ENCODE measurements around the gene SUCLA2. TPM values are rescaled to one million over a fixed set of nuclear protein-coding genes. Genes with fewer than 3 reads are reported as not detected.

SUCLA2 gene
- total RNA-seq, 5 donors from 2014 or later (not counting 1 experiment from before 2014, with no cell fraction given) = 22.7 to 31.2 (median 29.4) TPM

- peaks cover 13 to 15% of the 10 kb centered on the region in 2 experiments for H3K4me1 ChIP-seq (ENCODE audit: control insufficient read depth in 1 of 2, extremely low read depth in 1 of 2, insufficient read depth in 2 of 2, low read length in 2 of 2)
- ChIA-PET POLR2A (interaction anchor here in 1 of 2 donors (0.6 kb wide), 1 partner anchor 1937 kb away, joined by 6 read pairs; no protein-coding TSS in a partner anchor), CTCF (interaction anchor here in 1 of 2 donors (3.5 kb wide), 1 partner anchor 37 kb away, joined by 14 read pairs; the partner anchor contains the start of gene NUDT15)
- H3K9me3 ChIP-seq = no peaks in the 10 kb centered on the region
- peaks cover 0 to 3% of the 10 kb centered on the region in 2 donors for H3K36me3 ChIP-seq (ENCODE audit: control insufficient read depth in 2 of 2, extremely low read depth in 1 of 2, insufficient read depth in 1 of 2, low read length in 1 of 2)
- Mint-ChIP-seq H3K27ac (peak overlapping the region; percentile 67 to 79), H3K27me3 (no peaks in the 10 kb centered on the region), H3K4me1 (peaks cover 41 to 49% (median 47%) of the 10 kb centered on the region in 3 donors), H3K36me3 (peaks cover 7% of the 10 kb centered on the region), H3K4me3 (peak overlapping the region; percentile 92 to 95 (median 94)), H3K9me3 (no peaks in the 10 kb centered on the region)
- peak overlapping the region; percentile 66 for H3K27ac ChIP-seq (ENCODE audit: low read length)
- H3K4me3 ChIP-seq (ENCODE audit: control insufficient read depth in 1 of 2, extremely low read depth in 1 of 2, low read length in 1 of 2) = peak overlapping the region; percentile 97 to 99
- DNase-seq (peak in 4 of 35 experiments; percentile 2 to 14 (median 4)), ATAC-seq (replicated peaks in 1 of 4) (peak; percentile 44 to 57 (median 55))
- WGBS (ENCODE audit: insufficient coverage) = 2% methylated on average over 25 of the region's 25 CpGs
- H3K27me3 ChIP-seq (replicated peaks in 1 of 2; ENCODE audit: control insufficient read depth in 2 of 2, extremely low read depth in 1 of 2, insufficient read depth in 2 of 2, low read length in 1 of 2) = no peaks in the 10 kb centered on the region
These were observed 437 bp downstream of the SUCLA2 start for GRCh38 chr13:48000559-48001113.

DNA sequence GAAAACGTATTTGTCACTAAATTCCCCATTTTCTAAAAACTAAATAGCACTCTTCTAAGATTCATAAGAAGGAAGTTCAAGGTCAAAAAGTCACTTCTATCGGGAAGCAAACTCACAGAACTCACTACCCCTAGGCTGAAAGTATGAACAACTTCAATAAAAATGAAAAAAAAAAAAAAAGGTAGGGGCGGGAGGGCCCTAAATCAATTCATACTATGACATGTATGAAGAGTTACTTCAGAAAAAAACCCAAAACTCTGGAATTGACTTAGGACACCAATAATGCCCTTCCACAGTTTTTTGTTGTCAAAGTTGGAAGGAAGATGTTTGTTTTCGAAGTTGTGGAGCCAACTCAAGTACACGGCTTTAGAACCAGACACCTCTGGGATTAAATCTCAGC is 1.1 kb downstream of the SUCLA2 start:
- H3K36me3 Mint-ChIP-seq = peaks cover 7% of the 10 kb centered on the region
- no peak overlapping the region for H3K27ac Mint-ChIP-seq
- no peak overlapping the region for H3K27ac ChIP-seq (ENCODE audit: low read length)
- H3K9me3 Mint-ChIP-seq = no peaks in the 10 kb centered on the region
- ATAC-seq (replicated peaks in 1 of 4) (no peak), DNase-seq (no peak)
- H3K4me3 Mint-ChIP-seq = peak overlapping the region; percentile 92 to 95 (median 94)
- peak overlapping the region in 1 of 2 donors; percentile 99 for H3K4me3 ChIP-seq (ENCODE audit: control insufficient read depth in 1 of 2, extremely low read depth in 1 of 2, low read length in 1 of 2)
- no CpG with 5 or more reads among the region's 5 CpGs for WGBS (ENCODE audit: insufficient coverage)
- no peaks in the 10 kb centered on the region for H3K9me3 ChIP-seq
- peaks cover 41 to 49% (median 47%) of the 10 kb centered on the region in 3 donors for H3K4me1 Mint-ChIP-seq
- H3K27me3 Mint-ChIP-seq = no peaks in the 10 kb centered on the region
- peaks cover 13 to 15% of the 10 kb centered on the region in 2 experiments for H3K4me1 ChIP-seq (ENCODE audit: control insufficient read depth in 1 of 2, extremely low read depth in 1 of 2, insufficient read depth in 2 of 2, low read length in 2 of 2)
- ChIA-PET CTCF (interaction anchor here in 1 of 2 donors (0.5 to 3.5 kb wide), 2 partner anchors 36 to 38 kb away, joined by 3 to 14 read pairs; partner anchors contain the start of gene NUDT15), POLR2A (interaction anchor here in 1 of 2 donors (0.6 kb wide), 1 partner anchor 1938 kb away, joined by 6 read pairs; no protein-coding TSS in a partner anchor)
- peaks cover 0 to 3% of the 10 kb centered on the region in 2 donors for H3K36me3 ChIP-seq (ENCODE audit: control insufficient read depth in 2 of 2, extremely low read depth in 1 of 2, insufficient read depth in 1 of 2, low read length in 1 of 2)
- H3K27me3 ChIP-seq (replicated peaks in 1 of 2; ENCODE audit: control insufficient read depth in 2 of 2, extremely low read depth in 1 of 2, insufficient read depth in 2 of 2, low read length in 1 of 2) = no peaks in the 10 kb centered on the region

DNA sequence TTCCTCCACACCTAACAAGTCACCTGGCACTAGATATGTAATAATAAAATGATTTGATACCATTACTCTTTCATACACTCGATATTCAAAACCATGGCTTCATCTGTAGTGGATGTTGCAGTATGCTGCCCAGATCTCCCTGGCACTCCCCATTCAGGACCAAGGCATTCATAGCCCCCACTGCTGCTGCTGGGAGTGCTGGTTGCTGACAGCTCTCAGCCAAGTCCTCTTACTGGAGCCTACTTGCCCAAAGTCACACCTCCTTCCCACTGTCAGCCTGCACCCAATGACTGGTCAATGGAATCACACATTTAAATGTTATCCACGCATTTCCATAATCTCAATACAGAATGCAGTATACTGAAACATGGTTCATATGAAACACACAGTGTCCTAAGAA is 3.7 kb downstream of the SUCLA2 start:
- no peak for DNase-seq
- POLR2A ChIA-PET = no interaction called here
- ATAC-seq (replicated peaks in 1 of 4) = no peak
- Histone ChIP-seq H3K4me3 (ENCODE audit: control insufficient read depth in 1 of 2, extremely low read depth in 1 of 2, low read length in 1 of 2) (no peak overlapping the region), H3K27ac (ENCODE audit: low read length) (no peak overlapping the region), H3K27me3 (replicated peaks in 1 of 2; ENCODE audit: control insufficient read depth in 2 of 2, extremely low read depth in 1 of 2, insufficient read depth in 2 of 2, low read length in 1 of 2) (no peaks in the 10 kb centered on the region), H3K9me3 (no peaks in the 10 kb centered on the region), H3K36me3 (ENCODE audit: control insufficient read depth in 2 of 2, extremely low read depth in 1 of 2, insufficient read depth in 1 of 2, low read length in 1 of 2) (peaks cover 0 to 11% of the 10 kb centered on the region in 2 donors), H3K4me1 (ENCODE audit: control insufficient read depth in 1 of 2, extremely low read depth in 1 of 2, insufficient read depth in 2 of 2, low read length in 2 of 2) (peaks cover 13 to 15% of the 10 kb centered on the region in 2 experiments)
- Mint-ChIP-seq H3K4me3 (no peak overlapping the region), H3K9me3 (no peaks in the 10 kb centered on the region), H3K36me3 (peaks cover 18% of the 10 kb centered on the region), H3K4me1 (peaks cover 41 to 54% (median 54%) of the 10 kb centered on the region in 3 donors), H3K27me3 (no peaks in the 10 kb centered on the region), H3K27ac (no peak overlapping the region)
- CTCF ChIA-PET = interaction anchor here (0.6 to 1.2 kb wide), 2 partner anchors 16 to 40 kb away, joined by 3 to 4 read pairs; partner anchors contain the start of gene NUDT15 (in 1 of the 2)
- 88% methylated on average over 1 of the region's 2 CpGs for whole genome bisulfite sequencing (ENCODE audit: insufficient coverage)

DNA sequence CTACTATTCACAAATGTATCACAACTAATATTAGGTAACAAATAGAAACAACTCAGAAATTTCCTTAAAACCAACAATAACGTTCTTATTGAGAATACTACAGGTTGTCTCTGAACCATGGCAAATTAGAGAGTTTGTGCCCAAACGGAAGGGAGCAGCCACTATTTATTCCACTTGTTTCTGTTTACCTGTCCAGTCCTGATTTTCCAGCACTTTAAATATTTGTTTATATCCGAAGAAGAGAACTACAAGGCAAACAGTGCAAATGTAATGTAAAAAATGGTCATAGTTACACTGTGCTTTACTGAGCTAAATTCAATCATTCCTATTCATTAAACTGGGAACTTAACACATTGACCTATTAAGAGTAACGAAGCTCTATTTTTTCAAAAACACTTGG is 9.2 kb downstream of the SUCLA2 start:
- Histone ChIP-seq H3K4me3 (ENCODE audit: control insufficient read depth in 1 of 2, extremely low read depth in 1 of 2, low read length in 1 of 2) (no peak overlapping the region), H3K27me3 (replicated peaks in 1 of 2; ENCODE audit: control insufficient read depth in 2 of 2, extremely low read depth in 1 of 2, insufficient read depth in 2 of 2, low read length in 1 of 2) (no peaks in the 10 kb centered on the region), H3K36me3 (ENCODE audit: control insufficient read depth in 2 of 2, extremely low read depth in 1 of 2, insufficient read depth in 1 of 2, low read length in 1 of 2) (peaks cover 0 to 45% of the 10 kb centered on the region in 2 donors), H3K27ac (ENCODE audit: low read length) (no peak overlapping the region), H3K4me1 (ENCODE audit: control insufficient read depth in 1 of 2, extremely low read depth in 1 of 2, insufficient read depth in 2 of 2, low read length in 2 of 2) (no peaks in the 10 kb centered on the region), H3K9me3 (no peaks in the 10 kb centered on the region)
- H3K27me3 Mint-ChIP-seq = no peaks in the 10 kb centered on the region
- no peaks in the 10 kb centered on the region for H3K9me3 Mint-ChIP-seq
- CTCF ChIA-PET = interaction anchor here in 1 of 2 donors (0.7 kb wide), 1 partner anchor 256 kb away, joined by 13 read pairs; no protein-coding TSS in a partner anchor
- peaks cover 7 to 20% (median 9%) of the 10 kb centered on the region in 3 donors for H3K4me1 Mint-ChIP-seq
- no peak for DNase-seq
- no peak overlapping the region for H3K27ac Mint-ChIP-seq
- POLR2A ChIA-PET = interaction anchor here in 1 of 2 donors (0.7 kb wide), 1 partner anchor 46 kb away, joined by 14 read pairs; no protein-coding TSS in a partner anchor
- H3K36me3 Mint-ChIP-seq = peaks cover 46% of the 10 kb centered on the region
- no peak for ATAC-seq (replicated peaks in 1 of 4)
- no peak overlapping the region for H3K4me3 Mint-ChIP-seq
- WGBS (ENCODE audit: insufficient coverage) = 100% methylated on average over 1 of the region's 4 CpGs

GRCh38 chr13:47990920-47991466 is 10.1 kb downstream of the SUCLA2 start:
- Histone ChIP-seq H3K27ac (ENCODE audit: low read length) (no peak overlapping the region), H3K4me3 (ENCODE audit: control insufficient read depth in 1 of 2, extremely low read depth in 1 of 2, low read length in 1 of 2) (no peak overlapping the region), H3K9me3 (no peaks in the 10 kb centered on the region), H3K27me3 (replicated peaks in 1 of 2; ENCODE audit: control insufficient read depth in 2 of 2, extremely low read depth in 1 of 2, insufficient read depth in 2 of 2, low read length in 1 of 2) (no peaks in the 10 kb centered on the region), H3K36me3 (ENCODE audit: control insufficient read depth in 2 of 2, extremely low read depth in 1 of 2, insufficient read depth in 1 of 2, low read length in 1 of 2) (peaks cover 0 to 45% of the 10 kb centered on the region in 2 donors), H3K4me1 (ENCODE audit: control insufficient read depth in 1 of 2, extremely low read depth in 1 of 2, insufficient read depth in 2 of 2, low read length in 2 of 2) (no peaks in the 10 kb centered on the region)
- H3K4me1 Mint-ChIP-seq = peaks cover 7 to 17% (median 9%) of the 10 kb centered on the region in 3 donors
- no peaks in the 10 kb centered on the region for H3K9me3 Mint-ChIP-seq
- 100% methylated on average over 2 of the region's 2 CpGs for WGBS (ENCODE audit: insufficient coverage)
- no peak overlapping the region for H3K27ac Mint-ChIP-seq
- H3K36me3 Mint-ChIP-seq = peaks cover 50% of the 10 kb centered on the region
- ATAC-seq (replicated peaks in 1 of 4) (no peak), DNase-seq (no peak)
- POLR2A ChIA-PET = interaction anchor here in 1 of 2 donors (0.7 kb wide), 1 partner anchor 56 kb away, joined by 3 read pairs; no protein-coding TSS in a partner anchor
- CTCF ChIA-PET = no interaction called here
- H3K4me3 Mint-ChIP-seq = no peak overlapping the region
- no peaks in the 10 kb centered on the region for H3K27me3 Mint-ChIP-seq

- ChIA-PET CTCF (no interaction called here), POLR2A (interaction anchor here in 1 of 2 donors (0.7 kb wide), 1 partner anchor 56 kb away, joined by 3 read pairs; no protein-coding TSS in a partner anchor)
- no peaks in the 10 kb centered on the region for H3K4me1 ChIP-seq (ENCODE audit: control insufficient read depth in 1 of 2, extremely low read depth in 1 of 2, insufficient read depth in 2 of 2, low read length in 2 of 2)
- Mint-ChIP-seq H3K36me3 (peaks cover 55% of the 10 kb centered on the region), H3K4me3 (no peak overlapping the region), H3K27me3 (no peaks in the 10 kb centered on the region), H3K9me3 (no peaks in the 10 kb centered on the region), H3K27ac (no peak overlapping the region), H3K4me1 (peaks cover 7 to 17% (median 9%) of the 10 kb centered on the region in 3 donors)
- ATAC-seq (replicated peaks in 1 of 4) (no peak), DNase-seq (no peak)
- no peak overlapping the region for H3K27ac ChIP-seq (ENCODE audit: low read length)
- WGBS (ENCODE audit: insufficient coverage) = no CpG with 5 or more reads among the region's 1 CpG
- no peak overlapping the region for H3K4me3 ChIP-seq (ENCODE audit: control insufficient read depth in 1 of 2, extremely low read depth in 1 of 2, low read length in 1 of 2)
- no peaks in the 10 kb centered on the region for H3K27me3 ChIP-seq (replicated peaks in 1 of 2; ENCODE audit: control insufficient read depth in 2 of 2, extremely low read depth in 1 of 2, insufficient read depth in 2 of 2, low read length in 1 of 2)
- peaks cover 0 to 45% of the 10 kb centered on the region in 2 donors for H3K36me3 ChIP-seq (ENCODE audit: control insufficient read depth in 2 of 2, extremely low read depth in 1 of 2, insufficient read depth in 1 of 2, low read length in 1 of 2)
- no peaks in the 10 kb centered on the region for H3K9me3 ChIP-seq
These were observed 10.6 kb downstream of the SUCLA2 start for GRCh38 chr13:47990427-47990826.
